ENCODE data around the gene PKNOX2.

DNA sequence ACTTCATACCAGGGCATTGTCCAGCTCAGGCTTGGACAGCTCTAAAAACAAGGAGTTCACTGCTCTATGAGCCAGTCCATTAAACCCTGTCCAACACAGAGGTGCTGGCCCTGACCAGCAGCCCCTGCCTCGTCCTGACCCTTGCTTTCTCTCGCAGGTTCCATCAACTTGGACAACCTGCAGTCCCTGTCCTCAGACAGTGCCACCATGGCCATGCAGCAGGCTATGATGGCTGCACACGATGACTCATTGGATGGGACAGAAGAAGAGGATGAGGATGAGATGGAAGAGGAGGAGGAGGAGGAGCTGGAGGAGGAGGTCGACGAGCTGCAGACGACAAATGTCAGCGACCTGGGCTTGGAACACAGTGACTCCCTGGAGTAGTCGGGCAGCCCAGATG is 266.5 kb downstream of the PKNOX2 start:
- TF ChIP-seq POLR2AphosphoS5 (IDR thresholded peaks at IDR 0.05; ENCODE audit: insufficient read depth in 1 of 2, low read depth in 1 of 2), result no peak
- TF ChIP-seq, protein P1, sequence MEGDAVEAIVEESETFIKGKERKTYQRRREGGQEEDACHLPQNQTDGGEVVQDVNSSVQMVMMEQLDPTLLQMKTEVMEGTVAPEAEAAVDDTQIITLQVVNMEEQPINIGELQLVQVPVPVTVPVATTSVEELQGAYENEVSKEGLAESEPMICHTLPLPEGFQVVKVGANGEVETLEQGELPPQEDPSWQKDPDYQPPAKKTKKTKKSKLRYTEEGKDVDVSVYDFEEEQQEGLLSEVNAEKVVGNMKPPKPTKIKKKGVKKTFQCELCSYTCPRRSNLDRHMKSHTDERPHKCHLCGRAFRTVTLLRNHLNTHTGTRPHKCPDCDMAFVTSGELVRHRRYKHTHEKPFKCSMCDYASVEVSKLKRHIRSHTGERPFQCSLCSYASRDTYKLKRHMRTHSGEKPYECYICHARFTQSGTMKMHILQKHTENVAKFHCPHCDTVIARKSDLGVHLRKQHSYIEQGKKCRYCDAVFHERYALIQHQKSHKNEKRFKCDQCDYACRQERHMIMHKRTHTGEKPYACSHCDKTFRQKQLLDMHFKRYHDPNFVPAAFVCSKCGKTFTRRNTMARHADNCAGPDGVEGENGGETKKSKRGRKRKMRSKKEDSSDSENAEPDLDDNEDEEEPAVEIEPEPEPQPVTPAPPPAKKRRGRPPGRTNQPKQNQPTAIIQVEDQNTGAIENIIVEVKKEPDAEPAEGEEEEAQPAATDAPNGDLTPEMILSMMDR (IDR thresholded peaks at IDR 0.05), result no peak
- TF ChIP-seq POLR2A (IDR thresholded peaks at IDR 0.05), result no peak

Measured in vagina (tissue), 2 donors.